Stimulated activated CD4-positive, alpha-beta T cell treated with anti-CD3 and anti-CD28 coated beads, Interleukin-1b, Interleukin-23, amount 100 ng/mL, for 1 hour (primary cell): ENCODE data around the gene NUDT22.
A peak's percentile ranks its signal among the peaks of the same experiment; 100 is the strongest.

Experiments
- DNase-seq, 2 donors: peaks; one replicate each; pipeline ENCODE4 v3.0.0-alpha.2; 2020; ENCODE audit warnings: low read depth in 2 of 2

Gene NUDT22

DNA sequence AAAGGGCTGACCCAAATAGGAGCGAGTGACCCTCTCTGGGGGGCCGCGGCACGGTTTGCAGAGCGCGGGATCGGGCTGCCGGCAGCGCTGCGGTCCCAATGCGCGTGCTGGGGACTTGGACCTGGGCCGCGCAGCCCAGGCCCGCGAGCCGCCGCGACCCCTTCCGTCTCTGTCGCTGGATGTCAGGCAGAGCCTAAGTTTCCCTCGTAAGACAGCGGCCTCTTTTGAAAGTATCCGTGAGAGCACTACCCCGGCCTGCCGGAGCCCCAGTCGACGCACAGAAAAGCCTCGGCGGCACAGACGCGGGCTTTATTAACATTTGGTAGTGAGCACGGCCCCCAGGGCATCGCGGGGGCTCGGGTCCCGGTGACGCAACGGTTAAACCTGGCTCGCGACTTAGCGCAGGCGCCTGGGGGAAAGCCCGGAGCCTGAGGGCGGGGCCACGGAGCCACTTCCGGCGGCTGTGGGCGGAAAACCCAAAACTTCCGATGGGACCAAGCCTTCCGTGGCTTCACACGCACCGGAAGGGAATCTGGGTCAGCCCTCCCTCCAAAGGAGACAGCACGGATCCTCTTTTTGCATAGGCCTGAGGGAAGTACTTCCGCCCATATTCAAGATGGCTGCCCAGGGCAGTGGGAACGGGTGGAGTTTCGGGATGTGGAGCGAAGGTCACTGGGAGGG, 43.6 kb downstream of the NUDT22 start:
- peak; percentile 91 to 97 for DNase-seq

DNA sequence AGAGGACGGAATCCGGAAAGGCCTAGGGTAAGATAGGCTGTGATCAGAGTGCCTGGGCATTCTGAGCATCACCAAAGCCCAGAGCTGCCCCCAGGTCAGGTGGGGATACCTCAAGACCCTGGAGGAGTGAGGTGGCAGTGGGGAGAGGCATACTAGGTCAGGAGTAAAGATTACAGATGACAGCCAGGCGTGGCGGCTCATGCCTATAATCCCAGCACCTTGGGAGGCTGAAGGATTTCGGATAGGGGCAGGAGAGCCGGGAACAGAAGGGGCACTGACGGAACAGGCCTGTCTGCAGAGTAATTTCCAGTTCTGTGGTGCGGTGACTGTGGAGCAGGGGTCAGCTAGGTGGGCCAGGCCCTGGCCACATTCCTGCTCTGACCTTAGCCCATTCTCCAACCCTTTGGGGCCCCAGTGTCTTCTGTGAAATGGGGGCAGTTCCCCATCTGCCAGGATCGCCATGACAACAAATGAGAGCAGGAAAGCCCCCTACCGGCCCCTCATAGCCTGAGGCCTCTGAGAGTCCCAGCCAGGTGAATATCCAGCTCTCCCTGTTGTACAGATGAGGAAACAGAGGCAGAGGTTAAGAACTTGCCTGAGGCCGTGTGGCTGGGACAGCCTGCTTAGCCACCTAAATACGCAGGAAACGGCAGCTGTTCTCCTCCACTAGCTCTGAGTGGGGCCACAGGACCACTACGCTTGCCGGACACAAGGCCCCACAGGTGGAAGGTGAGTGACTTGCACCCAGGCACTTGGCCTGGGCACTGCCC, 49.1 kb downstream of the NUDT22 start:
- no peak for DNase-seq

DNA sequence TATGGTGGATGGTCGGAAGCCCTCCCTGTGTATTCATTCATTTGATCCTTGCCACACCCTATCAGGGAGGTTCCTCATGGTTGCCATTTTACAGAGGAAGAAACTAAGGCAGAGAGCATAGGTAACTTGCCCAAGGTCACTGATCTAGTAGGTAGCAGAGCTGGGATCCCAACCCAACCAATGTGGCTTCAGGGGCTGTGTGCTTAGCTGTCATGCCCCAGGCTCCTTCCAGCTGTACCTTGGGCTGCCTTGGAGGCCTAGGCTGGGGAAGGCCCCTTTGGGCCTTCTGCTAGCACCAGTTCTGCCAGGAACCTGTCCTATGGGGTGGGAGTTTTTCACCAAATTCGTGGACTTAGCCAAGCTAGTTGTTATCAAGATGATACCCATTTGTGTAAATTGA, 49.8 kb downstream of the NUDT22 start:
- DNase-seq = no peak

DNA sequence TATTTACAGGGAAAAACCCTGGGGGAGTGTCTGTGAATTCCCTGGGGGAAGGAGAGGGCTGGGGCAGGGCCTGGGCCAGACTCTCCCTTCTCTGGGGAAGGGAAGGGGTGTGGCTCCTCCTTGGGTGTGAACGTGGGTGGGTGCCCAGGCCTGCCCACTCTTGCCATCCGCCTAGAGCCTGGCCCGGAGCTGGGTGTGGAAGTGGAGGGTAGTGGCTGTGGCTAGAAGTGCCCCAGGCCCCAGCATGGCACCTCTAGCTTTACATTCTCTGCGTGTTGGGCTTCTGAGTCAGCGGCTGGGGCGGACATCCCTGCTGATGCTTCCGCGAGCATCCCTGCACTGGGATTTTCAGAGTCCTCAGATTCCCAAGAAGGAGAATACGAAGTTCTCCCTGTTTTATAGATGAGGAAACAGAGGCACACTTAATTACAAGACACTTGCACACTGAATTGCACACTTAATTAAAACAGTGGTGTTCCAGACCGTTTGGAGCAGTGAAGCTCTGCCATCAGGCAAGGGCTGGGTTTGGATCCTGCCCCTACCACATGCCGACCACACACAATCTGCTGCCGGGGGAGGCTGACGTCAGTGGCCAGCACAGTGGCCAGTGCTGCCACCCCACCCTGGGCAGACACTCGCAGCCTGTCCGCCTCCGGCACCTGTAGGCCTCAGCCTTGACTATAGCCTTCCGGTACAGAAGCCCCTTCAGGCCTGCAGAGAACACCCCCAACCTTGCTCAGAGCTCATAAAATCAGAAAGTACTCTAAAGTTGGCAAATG, 50.8 kb downstream of the NUDT22 start:
- DNase-seq = no peak

DNA sequence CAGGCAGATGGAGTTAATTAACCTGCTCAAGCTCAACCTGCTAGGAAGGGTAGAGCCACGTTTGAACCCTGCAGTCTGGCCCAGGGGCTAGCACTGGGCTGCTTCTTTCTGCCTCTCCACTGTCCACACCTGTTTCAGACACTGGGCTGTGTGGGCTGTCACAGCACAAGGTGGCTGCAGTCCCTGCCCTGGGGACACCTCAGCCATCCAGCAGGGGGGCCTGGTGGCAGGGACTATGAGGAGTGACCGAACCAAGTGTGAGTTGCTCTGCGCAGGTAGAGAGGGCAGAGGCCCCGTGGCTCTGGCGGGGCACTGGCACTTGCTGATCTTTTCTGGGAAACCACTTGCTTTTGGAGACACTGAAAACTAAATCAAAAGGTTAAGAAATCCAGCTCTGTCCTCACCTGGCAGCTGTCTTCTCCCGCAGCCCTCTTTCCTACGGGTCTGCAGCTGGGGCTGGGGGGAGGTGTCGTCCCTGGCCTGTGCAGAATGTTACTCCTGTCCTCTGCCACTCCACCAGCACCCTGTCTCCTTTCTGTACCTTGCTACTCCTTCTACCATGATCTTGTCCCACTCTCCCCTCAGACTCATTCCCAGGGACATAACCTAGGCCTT, 52.6 kb downstream of the NUDT22 start:
- no peak for DNase-seq
